ENCODE data around the gene CWC27.

DNA sequence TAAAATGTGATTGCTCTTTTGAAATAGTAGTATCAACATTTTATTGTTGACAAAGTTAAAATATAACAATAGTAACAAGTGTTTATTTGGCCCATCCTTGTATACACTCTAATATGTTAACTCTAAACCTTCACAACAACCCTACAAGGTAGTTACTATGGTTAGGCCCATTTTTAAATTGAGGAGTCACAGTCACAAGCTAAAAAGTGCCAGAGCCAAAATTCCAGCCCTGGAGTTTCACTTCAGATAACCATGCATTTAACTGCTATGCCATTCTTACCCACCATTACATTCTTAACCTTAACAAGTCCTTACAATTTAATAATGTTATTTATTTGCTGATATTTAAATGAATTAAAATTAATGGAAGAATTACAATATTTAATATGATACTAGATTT lies 91.2 kb downstream of the CWC27 start:
- no peak for TF ChIP-seq SMC3 (IDR thresholded peaks at IDR 0.05)
- TF ChIP-seq CTCF (IDR thresholded peaks at IDR 0.05): no peak
- TF ChIP-seq HDAC2 (IDR thresholded peaks at IDR 0.05): no peak
- no peak for TF ChIP-seq JUN (IDR thresholded peaks at IDR 0.05)
- TF ChIP-seq, protein P1, sequence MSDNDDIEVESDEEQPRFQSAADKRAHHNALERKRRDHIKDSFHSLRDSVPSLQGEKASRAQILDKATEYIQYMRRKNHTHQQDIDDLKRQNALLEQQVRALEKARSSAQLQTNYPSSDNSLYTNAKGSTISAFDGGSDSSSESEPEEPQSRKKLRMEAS (IDR thresholded peaks at IDR 0.05): no peak
- TF ChIP-seq, protein P2, sequence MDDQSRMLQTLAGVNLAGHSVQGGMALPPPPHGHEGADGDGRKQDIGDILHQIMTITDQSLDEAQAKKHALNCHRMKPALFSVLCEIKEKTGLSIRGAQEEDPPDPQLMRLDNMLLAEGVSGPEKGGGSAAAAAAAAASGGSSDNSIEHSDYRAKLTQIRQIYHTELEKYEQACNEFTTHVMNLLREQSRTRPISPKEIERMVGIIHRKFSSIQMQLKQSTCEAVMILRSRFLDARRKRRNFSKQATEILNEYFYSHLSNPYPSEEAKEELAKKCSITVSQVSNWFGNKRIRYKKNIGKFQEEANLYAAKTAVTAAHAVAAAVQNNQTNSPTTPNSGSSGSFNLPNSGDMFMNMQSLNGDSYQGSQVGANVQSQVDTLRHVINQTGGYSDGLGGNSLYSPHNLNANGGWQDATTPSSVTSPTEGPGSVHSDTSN (IDR thresholded peaks at IDR 0.05): no peak
- no peak for TF ChIP-seq HMGXB4 (CRISPR knock-in tag; IDR thresholded peaks at IDR 0.05; ENCODE audit: borderline replicate concordance)
- no peak for TF ChIP-seq RNF2 (IDR thresholded peaks at IDR 0.05; ENCODE audit: borderline replicate concordance, low read depth)
- TF ChIP-seq KDM1A (IDR thresholded peaks at IDR 0.05; ENCODE audit: low read depth): no peak
- no peak for TF ChIP-seq CBX8 (IDR thresholded peaks at IDR 0.05)
